Measurements from ENCODE around the gene NCOA6.

- no peak for TF ChIP-seq ZNF274 (IDR thresholded peaks at IDR 0.05; ENCODE audit: low read depth, low read length)
- TF ChIP-seq YY1 (IDR thresholded peaks at IDR 0.05; ENCODE audit: insufficient read depth, insufficient read length): no peak
These were observed 28.1 kb downstream of the NCOA6 start for GRCh38 chr20:34797012-34797995.
